ENCODE data around the gene BICDL1. TPM values are rescaled to one million over a fixed set of nuclear protein-coding genes. Genes with fewer than 3 reads are reported as not detected.
A peak's percentile ranks its signal among the peaks of the same experiment; 100 is the strongest.

The BICDL1 gene
- polyA plus RNA-seq, 6 donors from 2014 or later, result 0.12 to 0.40 (median 0.30) TPM; not detected in 1

DNA sequence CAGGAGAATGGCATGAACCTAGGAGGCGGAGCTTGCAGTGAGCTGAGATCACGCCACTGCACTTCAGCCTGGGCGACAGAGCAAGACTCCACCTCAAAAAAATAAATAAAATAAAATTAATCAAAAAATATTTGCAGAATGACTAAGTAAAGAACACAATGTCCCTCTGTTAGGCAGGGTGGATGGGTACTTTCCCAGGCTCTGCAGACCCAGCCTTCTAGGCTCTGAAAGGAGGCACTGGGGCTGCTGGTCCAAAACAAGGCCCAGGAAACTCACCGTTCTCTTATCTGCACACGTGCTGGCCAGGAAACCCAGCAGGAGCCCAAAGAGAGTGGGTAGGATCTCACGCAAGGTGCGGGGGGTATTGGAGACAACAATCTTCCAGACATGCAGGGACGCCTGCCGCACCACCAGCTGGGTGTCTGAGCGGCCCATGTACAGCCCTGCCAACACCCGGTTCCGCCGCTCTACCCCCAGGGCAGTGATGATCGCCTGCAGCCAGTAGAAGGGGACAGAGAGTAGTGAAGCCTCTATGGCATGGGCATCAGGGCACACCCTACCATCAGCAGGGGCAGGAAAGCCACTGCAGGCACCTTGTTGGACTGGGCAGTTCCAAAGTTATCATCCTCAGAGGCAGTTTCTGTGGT is 153.3 kb downstream of the BICDL1 start:
- peaks cover 19 to 38% of the 10 kb centered on the region in 2 donors for H3K36me3 Mint-ChIP-seq
- H3K4me1 Mint-ChIP-seq, result peaks cover 0 to 8% (median 0%) of the 10 kb centered on the region in 3 donors
- H3K4me3 Mint-ChIP-seq, result no peak overlapping the region
- H3K27me3 Mint-ChIP-seq, result no peaks in the 10 kb centered on the region
- ATAC-seq (ENCODE audit: low read depth in 2 of 2) (no peak), DNase-seq (no peak)
- H3K9me3 Mint-ChIP-seq, result no peaks in the 10 kb centered on the region
- H3K27ac Mint-ChIP-seq, result peak overlapping the region in 1 of 6 donors; percentile 76

Other genes starting within 250 kb of the BICDL1 start
- 1 to 10 TPM in 1 of 6 donors, under 1 TPM in 3, not detected in 2; 0.34 to 1.1 (median 0.58) TPM for gene CIT, start 111.9 kb upstream of the BICDL1 start, polyA plus RNA-seq (ENCODE audit: low read depth in 6 of 6)
- 10 to 100 TPM in 5 of 6 donors, 1 to 10 TPM in 1; 6.2 to 16.6 (median 14.6) TPM for gene RAB35, start 127.5 kb downstream of the BICDL1 start, polyA plus RNA-seq (ENCODE audit: low read depth in 6 of 6)
- 10 to 100 TPM; 11.1 to 23.9 (median 18.7) TPM for gene GCN1, start 205.5 kb downstream of the BICDL1 start, polyA plus RNA-seq (ENCODE audit: low read depth in 6 of 6)
- 1,000 to 10,000 TPM; 1,332 to 2,325 (median 1,674) TPM for gene RPLP0, start 211.9 kb downstream of the BICDL1 start, polyA plus RNA-seq (ENCODE audit: low read depth in 6 of 6)